Measurements from ENCODE around the gene ZNF76. TPM values are rescaled to one million over a fixed set of nuclear protein-coding genes. Genes with fewer than 3 reads are reported as not detected.

Gene ZNF76
- total and polyA plus RNA-seq, 2 of the 13 experiments (the other 11 are each of a cell fraction or from before 2014, with no cell fraction given): 13.2 to 26.4 TPM

- TF ChIP-seq ZSCAN9 (CRISPR knock-in tag; IDR thresholded peaks at IDR 0.05; ENCODE audit: borderline replicate concordance) (0 out of 2 replicates have a peak, but pooled peaks have one; percentile 40), NFYB (CRISPR knock-in tag; IDR thresholded peaks at IDR 0.05) (peak; percentile 43)
Measured at GRCh38 chr6:35332074-35332887, 72.7 kb downstream of the ZNF76 start (continued).

DNA sequence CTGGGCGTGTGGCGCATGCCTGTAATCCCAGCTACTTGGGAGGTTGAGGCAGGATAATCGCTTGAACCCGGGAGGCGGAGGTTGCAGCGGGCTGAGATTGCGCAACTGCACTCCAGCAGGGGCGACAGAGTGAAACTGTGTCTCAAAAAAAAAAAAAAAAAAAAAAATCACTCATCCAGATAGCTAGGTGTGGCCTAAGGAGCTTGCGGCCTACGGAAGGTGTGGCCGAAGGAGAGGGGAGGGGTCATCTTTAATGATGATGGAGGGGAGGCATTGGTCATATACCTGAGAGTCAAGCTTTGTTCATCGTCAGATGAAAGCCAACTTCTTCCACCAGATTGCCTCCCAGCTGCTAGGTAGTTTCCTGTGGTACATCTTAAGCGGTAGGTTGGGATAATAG, 82.0 kb downstream of the ZNF76 start:
- H3K9ac ChIP-seq (ENCODE audit: insufficient read depth, low read depth, low read length): no peak overlapping the region
- H4K20me1 ChIP-seq (ENCODE audit: insufficient read depth, low read length): no peaks in the 10 kb centered on the region
- TF ChIP-seq ZBTB33 (CRISPR knock-in tag; IDR thresholded peaks at IDR 0.05) (no peak), CEBPB (IDR thresholded peaks at IDR 0.05; ENCODE audit: borderline replicate concordance, low read depth, low read length) (peak; percentile 77), PTBP1 (IDR thresholded peaks at IDR 0.05; ENCODE audit: low read depth, low read length, poor library complexity, severe bottlenecking) (no peak), HNRNPLL (IDR thresholded peaks at IDR 0.05; ENCODE audit: low read depth, low read length, poor library complexity, severe bottlenecking) (no peak), TARDBP (CRISPR knock-in tag; IDR thresholded peaks at IDR 0.05) (no peak), CREM (IDR thresholded peaks at IDR 0.05) (no peak), CREM (CRISPR knock-in tag; IDR thresholded peaks at IDR 0.05) (no peak), CEBPG (CRISPR knock-in tag; IDR thresholded peaks at IDR 0.05) (peak; percentile 60), GPN1 (CRISPR knock-in tag; IDR thresholded peaks at IDR 0.05; ENCODE audit: borderline replicate concordance) (no peak), ZNF333 (CRISPR knock-in tag; IDR thresholded peaks at IDR 0.05; ENCODE audit: borderline replicate concordance) (0 out of 2 replicates have a peak, but pooled peaks have one; percentile 2), KAT7 (CRISPR knock-in tag; IDR thresholded peaks at IDR 0.05; ENCODE audit: borderline replicate concordance) (no peak)
- no peak overlapping the region for H3K4me3 ChIP-seq (replicated peaks in 1 of 3; ENCODE audit: insufficient read depth in 1 of 3, low read depth in 2 of 3, low read length in 3 of 3)
- no peak for ATAC-seq
- in situ Hi-C loops (cut with HindIII; ENCODE audit: extremely low pct_ligation_motif_present, low pct_unique_long_range_greater_than_20kb) (loop anchor here (5.0 kb wide), 2 partner anchors 66 to 111 kb away; partner anchors contain the start of gene FANCE), intact Hi-C loops (cut with micrococcal nuclease; ENCODE audit: unreplicated experiment) (no loop called here)
- DNase-seq (ENCODE audit: low spot score): no peak
- H3K9me3 ChIP-seq (ENCODE audit: low read length): no peaks in the 10 kb centered on the region
- H2AFZ ChIP-seq (ENCODE audit: low read length): no peak overlapping the region
- H3K79me2 ChIP-seq (ENCODE audit: insufficient read depth, low read length): peaks cover 20% of the 10 kb centered on the region
- peaks cover 40% of the 10 kb centered on the region for H3K4me1 ChIP-seq (ENCODE audit: insufficient read depth, low read length)
- 69% methylated on average over 13 of the region's 13 CpGs for WGBS (ENCODE audit: low lambda C conversion rate)
- no peak for FAIRE-seq
- no peaks in the 10 kb centered on the region; a peak in 1 of 5 replicates for H3K27me3 ChIP-seq (ENCODE audit: control insufficient read depth in 1 of 2, insufficient read depth in 2 of 2, low read length in 2 of 2)
- ChIA-PET POLR2A (interaction anchor here (0.6 to 4.3 kb wide), 12 partner anchors 9 to 156 kb away, joined by 3 to 19 read pairs (median 4); partner anchors contain the start of genes FANCE, RPL10A and ZNF76), CTCF (ENCODE audit: low intra/inter-chr PET ratio, low total read pairs) (interaction anchor here (0.6 to 3.5 kb wide), 5 partner anchors 9 to 126 kb away, joined by 3 to 87 read pairs (median 27); partner anchors contain the start of genes DEF6, FANCE and RPL10A)
- H3K4me2 ChIP-seq (ENCODE audit: low read depth, low read length): 0 out of 2 replicates have a peak overlapping the region, but pooled peaks have one; percentile 29
- H3K36me3 ChIP-seq (replicated peaks in 1 of 2; ENCODE audit: control insufficient read depth in 1 of 2, insufficient read depth in 2 of 2, low read length in 2 of 2): peaks cover 2 to 12% of the 10 kb centered on the region in 2 experiments; a peak in 3 of 5 replicates
- H3K27ac ChIP-seq (ENCODE audit: extremely low read length, insufficient read depth, low read length): no peak overlapping the region
- BruUV-seq (replicated peaks): no TSS peak
